Midbrain (tissue), 1 donor: ENCODE measurements around the gene ANKRD31.
A peak's percentile ranks its signal among the peaks of the same experiment; 100 is the strongest.
"Not testable (repeated sequence)": the region's sequence is repeated elsewhere in the genome, so short reads cannot be mapped to it uniquely, and the experiment has no call there.

ENCODE experiments used
- DNase-seq: peaks from one replicate; lab custom pipeline; 2025; lab: John Stamatoyannopoulos, UW

The ANKRD31 gene, protein sequence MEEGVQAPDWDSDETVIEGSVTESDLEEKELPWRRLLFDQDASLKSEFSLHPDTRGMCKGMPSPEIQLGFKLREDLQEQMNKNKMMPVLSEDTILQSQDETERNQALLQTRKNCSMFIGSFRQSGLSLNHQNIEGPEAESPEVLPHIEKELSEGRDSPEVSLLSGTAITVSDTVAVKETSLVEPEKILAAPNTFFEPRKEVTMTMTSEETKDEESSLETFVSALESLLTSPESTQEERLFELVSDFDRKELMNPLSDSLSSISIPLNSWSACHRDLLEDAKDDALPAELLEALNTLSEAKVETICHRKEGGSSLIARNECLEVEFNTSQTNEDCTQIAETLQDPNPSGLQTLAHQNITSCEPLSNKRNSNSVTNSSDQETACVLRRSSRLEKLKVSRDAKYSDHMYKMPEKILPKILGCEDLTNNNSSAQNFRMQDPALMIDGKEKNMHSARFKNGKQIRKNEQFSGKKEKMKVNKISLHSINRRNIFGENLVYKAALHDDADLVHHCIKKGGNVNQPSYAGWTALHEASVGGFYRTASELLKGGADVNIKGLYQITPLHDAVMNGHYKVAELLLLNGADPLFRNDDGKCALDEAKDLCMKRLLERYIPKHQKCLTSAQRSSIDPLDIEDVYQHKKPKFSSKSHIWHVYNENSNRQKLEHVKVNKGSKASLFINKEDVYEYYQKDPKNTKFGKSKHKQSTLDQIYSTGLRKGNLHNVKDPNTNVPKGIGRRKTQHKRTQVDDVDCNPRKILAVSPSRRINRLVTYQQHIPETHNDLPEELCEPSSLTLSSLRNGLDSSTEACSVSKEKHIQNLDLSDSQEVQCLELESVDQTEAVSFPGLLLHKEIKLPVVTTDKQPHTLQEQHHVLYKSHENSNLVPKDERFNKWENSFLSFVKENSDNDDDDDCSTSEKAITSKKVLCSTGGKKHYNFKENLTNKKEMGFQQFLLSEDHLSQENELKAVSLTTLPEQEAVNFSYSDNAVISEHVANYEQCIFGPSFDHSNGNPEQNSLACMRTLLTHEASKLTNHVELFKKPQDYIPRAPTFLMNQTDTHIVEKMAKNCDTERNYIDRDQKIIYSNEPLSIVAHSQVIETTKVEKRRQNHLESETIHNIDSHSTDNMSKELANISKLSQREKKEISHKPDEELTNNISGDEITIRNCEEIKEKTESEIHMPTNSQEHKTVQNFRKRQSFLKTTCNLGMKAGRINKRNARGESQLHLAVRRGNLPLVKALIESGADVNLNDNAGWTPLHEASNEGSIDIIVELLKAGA (N-terminal part only)

DNA sequence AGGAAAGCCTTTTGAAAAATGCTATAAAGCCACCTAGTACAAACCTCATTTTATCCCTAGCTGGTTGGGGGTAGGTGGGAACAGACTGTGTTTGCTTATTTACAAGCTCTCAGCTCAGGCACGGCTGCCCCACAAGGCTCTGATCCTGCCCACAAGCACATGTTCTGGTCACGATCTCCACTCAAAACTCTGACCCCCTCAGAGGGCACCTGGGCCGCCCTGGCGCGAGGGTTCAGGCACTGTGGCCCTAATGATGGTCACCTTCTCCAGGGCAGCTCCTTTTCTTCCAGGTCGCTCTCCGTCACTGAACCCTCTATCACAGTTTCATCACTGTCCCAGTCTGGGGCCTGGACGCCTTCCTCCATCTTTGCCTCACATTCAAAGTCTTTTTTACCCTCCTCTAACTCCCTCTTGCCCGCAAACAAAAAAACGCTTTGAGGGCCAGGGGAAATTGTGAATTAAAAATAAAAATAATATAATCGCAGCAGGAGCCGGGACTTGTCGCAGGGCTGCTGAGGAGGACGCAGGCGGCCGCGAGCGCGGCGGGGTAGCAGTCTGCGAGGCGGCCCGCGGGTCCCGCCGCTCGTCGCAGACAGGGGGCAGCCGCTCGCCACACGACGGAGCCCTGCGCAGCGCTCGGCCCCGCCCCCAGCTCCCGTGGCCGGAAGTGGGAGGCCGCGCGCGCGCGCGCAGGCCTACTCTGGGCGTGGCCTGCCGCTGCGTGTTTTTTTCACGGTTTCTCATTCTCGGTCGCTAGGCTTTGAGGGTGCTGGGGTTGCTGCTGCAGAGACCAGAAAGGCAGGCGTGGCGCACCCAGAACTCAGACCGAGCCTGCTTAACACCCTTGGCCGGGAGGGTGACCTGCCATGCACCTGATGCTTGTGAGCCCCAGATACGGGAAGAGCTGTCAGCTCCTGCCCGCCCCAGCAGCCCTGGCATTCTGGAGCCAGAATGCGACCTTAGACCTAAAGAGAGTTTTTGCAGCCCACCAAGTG is at the start of gene ANKRD31:
Gene ANKRD31 (minus strand): TSS at position 557 of the 995 bp plus-strand sequence. CDS start 192 bp downstream, at position 365.
- DNase-seq, result peak; percentile 88

DNA sequence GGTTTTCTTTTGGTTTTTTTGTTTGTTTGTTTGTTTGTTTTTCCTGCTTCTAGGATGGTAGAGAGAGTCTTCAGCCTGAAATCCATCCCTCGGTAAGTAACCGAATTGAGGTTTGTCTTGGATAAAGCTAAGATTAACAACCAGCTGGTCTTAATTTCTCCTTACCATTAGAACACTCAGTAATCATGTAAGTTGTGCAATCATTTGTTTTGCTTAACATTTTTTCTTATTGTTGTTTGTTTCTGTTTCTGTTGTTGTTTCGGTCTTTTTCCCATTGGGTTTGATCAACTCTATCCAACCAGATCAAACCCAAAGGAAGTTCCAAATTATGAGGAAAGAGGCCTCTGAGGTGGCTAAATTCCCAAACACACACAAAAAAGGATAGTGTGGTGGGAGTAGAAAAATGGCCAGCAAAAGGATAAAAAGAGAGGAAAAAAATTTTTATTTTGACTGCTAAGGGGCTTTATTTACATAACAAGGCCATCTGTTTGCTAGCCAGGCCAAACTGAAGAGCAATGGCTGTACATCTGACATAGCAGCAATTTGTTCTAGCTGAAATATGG is 49.6 kb upstream of the ANKRD31 start:
- DNase-seq, result no peak

DNA sequence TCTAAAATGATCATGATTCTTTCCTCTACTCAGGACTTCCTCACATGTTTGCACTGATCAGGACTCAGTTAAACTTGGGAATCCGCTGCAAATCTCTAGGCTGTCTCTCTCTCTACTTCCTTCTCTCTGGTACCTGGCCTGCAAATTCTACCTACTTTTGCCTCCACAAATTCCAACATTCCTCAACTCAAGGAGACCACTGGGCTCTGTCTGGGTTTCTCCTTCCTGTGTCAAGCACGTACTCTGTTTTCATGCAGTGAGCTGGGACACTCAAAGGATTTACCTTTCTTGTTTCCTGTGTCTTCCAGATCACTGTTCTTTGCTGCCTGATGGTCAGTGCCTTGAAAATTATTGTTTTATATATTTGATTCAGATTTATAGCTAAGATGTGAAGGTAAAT is 45.9 kb upstream of the ANKRD31 start:
- DNase-seq, result no peak

DNA sequence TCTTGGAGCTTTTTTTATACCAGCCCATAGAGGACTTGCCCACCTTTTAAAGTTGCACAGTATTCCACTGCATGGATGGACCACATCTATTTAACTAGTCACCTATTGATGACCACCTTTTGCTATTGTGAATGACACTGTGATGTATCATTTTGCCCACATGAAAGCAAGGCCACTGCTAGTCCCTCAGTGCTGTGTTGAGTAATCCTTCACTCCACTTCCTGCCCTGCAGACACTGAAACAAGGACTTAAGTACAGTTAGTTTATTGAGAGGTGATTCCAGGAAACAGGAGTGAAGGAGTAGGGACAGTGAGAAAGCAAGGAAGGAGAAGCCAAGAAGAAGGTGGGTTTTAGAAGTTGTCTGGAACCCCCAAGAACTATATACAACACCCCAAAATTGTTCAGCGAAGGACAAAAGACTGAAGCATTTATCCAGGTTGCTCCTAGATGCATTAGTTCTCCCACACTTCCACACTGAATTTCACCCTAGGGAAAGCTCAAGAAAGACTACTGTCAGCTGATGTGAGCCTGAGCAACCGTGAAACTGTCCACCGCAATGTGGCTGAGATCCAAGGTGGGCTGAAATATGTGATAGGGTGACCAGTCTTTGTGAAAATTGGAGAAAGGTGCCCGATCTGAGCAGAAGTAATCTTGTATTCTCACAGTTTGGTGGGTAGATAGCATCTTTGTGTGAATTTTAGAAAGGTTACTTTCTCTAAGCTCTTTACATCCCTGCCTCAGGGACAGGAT is 45.2 kb upstream of the ANKRD31 start:
- DNase-seq, result no peak

DNA sequence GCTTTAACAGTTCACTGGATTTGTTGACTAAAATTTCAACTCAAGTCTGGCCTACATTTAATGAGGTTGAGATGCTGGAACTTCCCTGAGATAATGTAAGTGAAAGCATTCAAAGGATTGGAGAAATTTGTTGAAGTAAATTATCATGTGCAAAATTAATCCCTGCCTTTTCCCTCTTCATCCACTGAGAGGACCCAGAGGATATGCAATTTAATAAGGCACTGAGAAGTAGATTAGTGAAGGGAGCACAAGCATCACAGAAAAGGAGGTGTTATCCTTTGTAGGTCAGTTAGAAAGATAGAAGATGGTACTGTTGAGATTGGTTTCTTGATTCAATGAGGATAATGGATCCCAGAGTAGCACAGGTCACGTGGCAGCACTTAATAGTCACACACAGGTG is 42.6 kb upstream of the ANKRD31 start:
- no peak for DNase-seq

DNA sequence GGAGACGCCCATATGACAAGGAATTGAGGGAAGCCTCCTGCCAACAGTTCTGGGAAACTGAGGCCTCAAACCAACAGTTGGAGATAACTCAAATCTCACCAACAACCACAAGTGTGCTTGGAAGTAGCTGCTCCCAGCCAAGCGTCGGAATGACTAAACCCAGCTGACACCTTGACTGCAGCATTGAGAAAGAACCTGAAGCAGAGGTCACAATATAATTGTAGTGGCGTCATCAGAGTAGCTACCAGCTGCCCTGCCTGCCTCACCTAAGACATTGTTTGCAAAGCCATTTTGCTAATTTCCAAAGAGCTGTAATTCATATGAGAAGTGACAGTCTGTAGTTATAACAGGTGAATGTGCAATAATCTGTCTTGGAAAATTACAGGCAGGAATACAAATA is 40.8 kb upstream of the ANKRD31 start:
- DNase-seq, result no peak

DNA sequence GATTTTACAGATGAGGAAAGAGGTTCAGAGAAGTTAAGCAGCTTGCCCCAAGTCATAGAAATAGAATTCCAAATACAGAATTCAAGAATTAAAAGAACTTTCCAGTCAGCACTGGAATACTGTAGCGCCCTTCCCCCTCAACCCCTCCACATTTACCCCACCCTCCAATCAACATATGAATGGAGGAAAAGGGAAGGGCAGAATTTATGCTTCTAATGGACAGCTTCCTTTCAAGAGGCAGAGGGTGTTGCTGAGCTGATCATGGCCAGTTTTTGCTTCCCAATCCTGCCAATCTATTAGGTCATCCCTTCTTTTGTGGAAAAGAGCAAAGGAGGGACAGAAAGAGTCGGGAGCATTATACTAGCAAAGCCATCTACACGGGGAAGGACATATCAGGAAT is 39.1 kb upstream of the ANKRD31 start:
- DNase-seq, result no peak

DNA sequence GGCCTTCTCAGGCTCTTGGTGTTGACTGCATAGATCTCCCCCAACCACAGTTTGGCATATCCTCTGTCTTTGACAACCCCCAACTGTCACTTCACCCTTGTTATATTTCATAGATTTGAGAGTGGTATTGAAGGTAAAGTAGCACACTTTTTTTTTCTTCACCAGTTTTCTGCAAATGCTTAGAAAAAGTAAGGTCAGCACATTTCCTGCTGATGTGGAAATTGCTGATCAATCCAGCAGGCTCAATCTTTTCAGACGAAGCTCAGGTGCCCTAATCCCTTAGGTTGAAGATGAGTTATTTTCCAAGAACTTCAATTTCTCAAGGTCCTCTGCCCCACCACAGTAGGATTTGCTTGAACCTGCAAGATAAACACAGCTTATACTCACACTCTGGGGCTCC is 38.5 kb upstream of the ANKRD31 start:
- DNase-seq, result no peak

DNA sequence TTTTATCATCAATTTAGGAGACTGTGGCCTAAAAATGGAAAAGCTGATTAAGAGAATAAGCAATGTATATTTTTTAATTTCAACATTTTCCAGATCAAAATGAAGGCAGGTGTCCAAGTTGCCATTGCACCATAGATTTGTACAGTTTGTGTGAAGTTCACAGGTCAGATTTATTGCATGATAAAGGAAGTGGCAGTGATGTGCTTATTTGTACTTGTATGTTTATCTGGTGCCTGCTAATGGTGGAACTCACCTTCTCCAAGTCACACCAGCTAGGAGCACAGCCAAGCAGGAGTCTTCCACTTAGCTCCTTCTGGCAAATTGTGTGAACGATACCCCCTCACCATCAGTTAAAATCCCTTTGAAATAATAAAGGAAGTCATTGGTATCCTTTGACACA is 37.8 kb upstream of the ANKRD31 start:
- DNase-seq, result no peak

DNA sequence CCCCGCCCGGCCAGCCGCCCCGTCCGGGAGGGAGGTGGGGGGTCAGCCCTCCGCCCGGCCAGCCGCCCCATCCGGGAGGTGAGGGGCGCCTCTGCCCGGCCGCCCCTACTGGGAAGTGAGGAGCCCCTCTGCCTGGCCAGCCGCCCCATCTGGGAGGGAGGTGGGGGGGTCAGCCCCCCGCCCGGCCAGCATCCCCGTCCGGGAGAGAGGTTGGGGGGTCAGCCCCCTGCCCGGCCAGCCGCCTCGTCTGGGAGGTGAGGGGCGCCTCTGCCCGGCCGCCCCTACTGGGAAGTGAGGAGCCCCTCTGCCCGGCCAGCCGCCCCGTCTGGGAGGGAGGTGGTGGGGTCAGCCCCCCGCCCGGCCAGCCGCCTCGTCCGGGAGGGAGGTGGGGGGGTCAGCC is 33.9 kb upstream of the ANKRD31 start:
- not testable (repeated sequence) for DNase-seq

DNA sequence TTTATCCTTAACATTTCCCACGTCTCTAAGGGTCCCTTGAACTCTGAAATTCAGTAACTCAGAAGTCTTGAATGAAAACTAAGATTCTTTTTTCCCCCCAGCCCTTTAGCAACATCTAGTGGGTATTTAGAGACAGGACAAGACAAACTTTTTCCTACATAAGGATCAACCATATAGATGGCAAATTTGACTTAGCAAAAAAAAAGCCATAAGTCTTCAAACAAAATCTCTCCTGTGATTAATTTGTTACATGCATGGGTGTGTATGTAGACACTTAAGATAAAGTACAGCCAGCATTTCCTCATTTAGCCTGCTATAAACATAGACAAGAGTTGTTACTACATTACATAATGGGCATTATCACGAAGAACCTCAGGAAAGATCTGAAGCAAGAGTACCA is 29.1 kb upstream of the ANKRD31 start:
- no peak for DNase-seq

DNA sequence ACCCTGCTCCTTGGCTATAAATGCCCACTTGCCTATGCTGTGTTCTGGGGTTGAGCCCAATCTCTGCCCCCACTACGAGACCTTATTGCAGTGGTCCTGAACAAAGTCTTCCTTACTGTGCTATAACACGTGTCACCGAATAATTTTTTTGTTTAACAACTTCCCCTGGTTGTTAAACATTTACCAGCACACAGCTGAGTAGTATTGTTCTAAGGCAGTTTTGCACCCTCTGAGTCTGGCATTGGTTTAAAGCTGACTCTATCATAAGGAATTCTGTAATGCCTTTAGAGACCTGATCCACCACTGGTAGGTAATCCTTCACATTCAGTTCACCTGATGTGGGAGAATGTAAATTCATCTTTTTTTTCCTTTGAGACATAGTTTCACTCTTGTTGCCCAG is 25.6 kb upstream of the ANKRD31 start:
- no peak for DNase-seq

DNA sequence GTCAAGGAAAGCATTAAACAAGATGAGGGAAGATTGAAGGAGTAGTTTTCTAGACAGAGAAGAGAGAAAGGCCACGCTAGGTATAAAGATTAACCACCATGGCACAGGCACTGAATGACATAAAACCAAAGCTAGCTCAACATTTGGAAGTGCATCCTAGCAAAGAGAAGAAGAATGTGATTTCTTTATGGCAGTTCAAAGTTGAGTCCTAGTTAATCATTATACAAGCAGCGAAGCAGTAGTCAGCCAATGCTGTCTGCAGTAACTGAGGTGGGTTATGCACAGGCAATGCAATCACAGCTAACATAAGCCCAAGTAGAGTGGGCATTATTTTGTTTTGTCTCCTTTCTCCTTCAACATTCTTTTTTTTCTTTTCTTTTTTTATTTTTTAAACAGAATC is 24.0 kb upstream of the ANKRD31 start:
- no peak for DNase-seq

DNA sequence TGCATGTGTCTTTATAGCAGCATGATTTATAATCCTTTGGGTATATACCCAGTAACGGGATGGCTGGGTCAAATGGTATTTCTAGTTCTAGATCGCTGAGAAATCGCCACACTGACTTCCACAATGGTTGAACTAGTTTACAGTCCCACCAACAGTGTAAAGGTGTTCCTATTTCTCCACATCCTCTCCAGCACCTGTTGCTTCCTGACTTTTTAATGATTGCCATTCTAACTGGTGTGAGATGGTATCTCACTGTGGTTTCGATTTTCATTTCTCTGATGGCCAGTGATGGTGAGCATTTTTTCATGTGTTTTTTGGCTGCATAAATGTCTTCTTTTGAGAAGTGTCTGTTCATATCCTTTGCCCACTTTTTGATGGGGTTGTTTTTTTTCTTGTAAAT is 13.8 kb upstream of the ANKRD31 start:
- DNase-seq, result not testable (repeated sequence)

DNA sequence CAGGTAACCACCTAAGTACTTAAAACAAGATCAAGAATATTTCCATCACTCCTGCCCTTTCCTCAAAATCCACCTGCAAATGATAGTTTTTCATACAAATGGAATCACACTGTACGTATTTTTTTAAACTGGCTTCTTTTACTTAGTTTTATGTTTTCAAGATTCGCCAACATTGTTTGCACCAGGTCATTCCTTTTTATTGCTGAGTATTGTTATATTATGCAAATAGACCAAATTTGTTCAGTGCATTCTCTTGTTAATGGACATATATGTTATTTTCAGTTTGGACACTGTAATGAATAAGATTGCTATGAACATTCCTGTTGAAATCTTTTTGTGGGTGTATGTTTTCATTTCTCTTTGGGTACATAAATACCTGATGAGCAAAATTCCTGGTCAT is 8.3 kb upstream of the ANKRD31 start:
- DNase-seq, result no peak

DNA sequence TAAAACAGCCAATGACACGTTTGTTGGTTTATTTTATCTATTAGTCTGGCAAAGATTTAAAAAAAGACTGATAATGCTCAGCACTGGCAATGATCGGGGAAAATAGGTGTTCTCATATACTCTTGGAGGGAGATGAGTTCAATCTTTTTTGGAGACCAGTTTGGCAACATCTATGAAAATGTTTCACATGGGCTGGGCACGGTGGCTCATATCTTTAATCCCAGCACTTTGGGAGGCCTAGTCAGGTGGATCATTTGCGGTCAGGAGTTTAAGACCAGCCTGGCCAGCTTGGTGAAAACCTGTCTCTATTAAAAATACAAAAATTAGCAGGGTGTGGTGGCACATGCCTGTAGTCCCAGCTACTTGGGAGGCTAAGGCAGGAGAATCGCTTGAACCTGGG is 6.8 kb upstream of the ANKRD31 start:
- DNase-seq, result no peak

DNA sequence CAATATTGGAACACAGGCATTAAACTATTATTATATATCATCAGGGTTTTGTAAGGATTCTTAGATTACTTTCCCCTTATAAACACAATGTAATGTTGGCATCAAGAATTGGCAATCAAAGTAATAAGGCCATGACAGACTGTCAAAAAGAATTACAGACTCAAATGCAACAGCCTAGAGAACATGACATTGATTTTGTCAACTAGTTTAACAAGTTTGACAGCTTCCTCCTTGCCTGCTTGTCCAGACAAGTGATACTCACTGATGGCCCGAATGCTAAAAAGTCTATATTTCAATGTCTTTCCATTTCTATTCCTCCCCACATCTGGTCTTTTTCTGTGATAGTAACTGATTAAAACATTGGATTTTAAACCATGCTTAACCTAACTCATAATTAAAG is 6.4 kb upstream of the ANKRD31 start:
- no peak for DNase-seq

DNA sequence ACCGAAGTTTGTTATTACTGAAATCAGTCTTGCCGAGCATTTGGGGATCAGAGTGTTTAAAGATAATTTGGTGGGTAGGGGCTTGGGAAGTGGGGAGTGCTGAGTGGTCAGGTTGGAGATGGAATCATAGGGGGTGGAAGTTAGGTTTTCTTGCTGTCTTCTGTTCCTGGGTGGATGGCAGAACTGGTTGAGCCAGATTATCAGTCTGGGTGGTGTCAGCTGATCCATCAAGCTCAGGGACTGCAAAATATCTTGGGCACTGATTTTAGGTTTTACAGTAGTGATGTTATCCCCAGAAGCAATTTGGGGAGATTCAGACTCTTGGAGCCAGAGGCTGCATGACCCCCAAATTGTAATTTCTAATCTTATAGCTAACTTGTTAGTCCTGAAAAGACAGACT is 5.4 kb upstream of the ANKRD31 start:
- no peak for DNase-seq

DNA sequence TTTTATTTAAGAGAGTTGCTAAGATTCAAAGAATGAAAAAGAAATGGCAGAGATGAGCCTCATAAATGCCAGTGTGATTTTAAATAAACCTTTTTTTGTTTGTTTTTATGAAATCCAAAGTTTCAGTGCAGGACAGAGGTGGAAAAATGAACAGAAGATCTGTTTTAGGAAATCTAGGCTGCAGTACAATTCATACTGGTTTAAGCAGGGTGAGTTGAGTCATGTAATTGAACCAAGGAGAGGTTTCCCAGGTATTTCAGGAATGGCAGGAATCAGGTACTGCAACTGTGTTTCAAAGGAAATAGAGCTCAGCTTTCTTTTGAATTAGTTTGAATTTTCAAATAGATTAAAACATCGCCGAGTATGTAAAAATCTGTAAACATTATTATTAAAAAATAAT is 3.0 kb upstream of the ANKRD31 start:
- no peak for DNase-seq

DNA sequence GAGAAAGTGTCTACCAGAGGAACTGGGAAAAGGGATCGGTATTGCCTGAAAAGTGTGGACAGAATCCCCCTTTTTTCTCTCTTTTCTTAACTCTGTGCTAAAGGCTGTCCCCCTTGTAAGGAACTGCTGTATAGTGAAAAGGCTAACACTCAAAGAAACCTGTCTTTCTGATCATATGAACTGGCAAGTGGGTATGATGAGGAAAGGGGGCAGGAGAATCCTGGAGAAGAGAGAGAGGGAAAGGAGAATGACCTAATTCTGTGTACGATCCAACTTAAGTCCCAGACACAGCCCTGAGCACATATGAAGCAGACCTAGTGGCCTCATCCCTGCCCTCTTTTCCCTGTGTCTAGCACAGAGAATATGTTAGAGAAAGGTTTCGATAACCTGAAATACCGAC is 967 bp downstream of the ANKRD31 start:
- peak; percentile 1 for DNase-seq
